Endothelial cell of umbilical vein (primary cell): ENCODE results near the gene CMIP. TPM values are rescaled to one million over a fixed set of nuclear protein-coding genes. Genes with fewer than 3 reads are reported as not detected.

Experiments used
- BruUV-seq: library from RNA; stranded (reverse); fragments of 400-500 nt; replicated peaks from 2 replicates; lab custom pipeline; 2021; lab: Mats Ljungman, UMichigan
- CTCF ChIA-PET: fragments of 300-600, 350-600 bp; sonication (Branson Sonifier 250); formaldehyde crosslinking; loops from one replicate; lab custom pipeline; 2021; ENCODE audit warnings: antibody characterized with exemption, inconsistent platforms; lab: Charles Lee
- POLR2A ChIA-PET: fragments of 300-600, 350-600 bp; sonication (Branson Sonifier 250); formaldehyde crosslinking; loops from one replicate; lab custom pipeline; 2021; ENCODE audit warnings: antibody characterized with exemption, inconsistent platforms; lab: Charles Lee
- DNase-seq: peaks from one replicate; pipeline ENCODE4 v3.0.0-alpha.2; 2011; ENCODE audit warnings: low read depth, low spot score
- FAIRE-seq: peaks from 2 replicates; lab custom pipeline; 2011; peaks lifted over from hg19 to GRCh38; lab: Jason Lieb, UNC
- H2AFZ ChIP-seq: 2 replicates; pipeline ENCODE4 v1.6.0; 2012; ENCODE audit warnings: low read depth, low read length, control low read depth, inconsistent platforms
- H3K27ac ChIP-seq: 2 replicates; pipeline ENCODE4 v1.5.1; 2011; ENCODE audit warnings: low read depth, mild to moderate bottlenecking, control low read depth, low read length, moderate library complexity; ENCODE audit not compliant: insufficient read depth
- H3K27me3 ChIP-seq, 2 experiments: 2 replicates each; pipeline versions ENCODE4 v1.6.0 to v1.6.1; 2011; ENCODE audit warnings: low read length in 2 of 2, mixed read lengths in 1 of 2; ENCODE audit not compliant: control insufficient read depth in 2 of 2, insufficient read depth in 2 of 2
- H3K36me3 ChIP-seq, 2 experiments: 2 replicates in 1 of 2; 3 replicates in 1 of 2; pipeline ENCODE4 v1.5.1; 2011; ENCODE audit warnings: low read length in 2 of 2, mild to moderate bottlenecking in 1 of 2, moderate library complexity in 1 of 2; ENCODE audit not compliant: control insufficient read depth in 2 of 2, insufficient read depth in 2 of 2; ENCODE audit errors: extremely low read depth in 1 of 2
- H3K4me1 ChIP-seq: 3 replicates; pipeline ENCODE4 v1.5.1; 2011; ENCODE audit warnings: mild to moderate bottlenecking, low read length; ENCODE audit not compliant: control insufficient read depth, insufficient read depth; ENCODE audit errors: extremely low read depth
- H3K4me2 ChIP-seq: 2 replicates; pipeline ENCODE4 v1.6.1; 2011; ENCODE audit warnings: low read length, control low read depth, mixed read lengths; ENCODE audit not compliant: insufficient read depth
- H3K4me3 ChIP-seq, 3 experiments: fragments of 200-600 bp in 1 of 3; sonication (generic), shearing (Covaris generic) in 1 of 3; replicated peaks in 1 of 3; 2 replicates each; pipeline ENCODE4 v1.5.1; 2011 to 2016; ENCODE audit warnings: control low read depth in 3 of 3, low read length in 3 of 3, mild to moderate bottlenecking in 2 of 3, inconsistent platforms in 1 of 3, low read depth in 1 of 3, moderate library complexity in 1 of 3; ENCODE audit not compliant: insufficient read depth in 1 of 3
- H3K79me2 ChIP-seq: 2 replicates; pipeline ENCODE4 v1.6.0; 2012; ENCODE audit warnings: low read length, inconsistent platforms; ENCODE audit not compliant: control insufficient read depth, insufficient read depth
- H3K9ac ChIP-seq: replicated peaks from 2 replicates; pipeline ENCODE3; 2011; ENCODE audit warnings: low read length, control low read depth; ENCODE audit not compliant: insufficient read depth; ENCODE audit errors: extremely low read depth
- H3K9me1 ChIP-seq: replicated peaks from 3 replicates; pipeline ENCODE4 v1.6.0; 2011; ENCODE audit warnings: mild to moderate bottlenecking, low read length; ENCODE audit not compliant: control insufficient read depth, insufficient read depth; ENCODE audit errors: extremely low read depth
- H3K9me3 ChIP-seq: replicated peaks from 2 replicates; pipeline ENCODE4 v1.5.1; 2012; ENCODE audit warnings: low read length, inconsistent platforms; ENCODE audit not compliant: control insufficient read depth, insufficient read depth
- H4K20me1 ChIP-seq: replicated peaks from 2 replicates; pipeline ENCODE3; 2011; ENCODE audit warnings: mild to moderate bottlenecking, low read length; ENCODE audit not compliant: control insufficient read depth, insufficient read depth; ENCODE audit errors: extremely low read depth
- EZH2 ChIP-seq: IDR thresholded peaks from 2 replicates; pipeline ENCODE4 v1.6.1; 2012; ENCODE audit warnings: borderline replicate concordance, low read depth, mild to moderate bottlenecking, moderate library complexity, low read length, inconsistent platforms; ENCODE audit not compliant: severe bottlenecking
- FOS ChIP-seq: IDR thresholded peaks from 2 replicates; pipeline ENCODE4 v1.6.1; 2011; ENCODE audit warnings: mild to moderate bottlenecking, low read length, moderate library complexity, borderline replicate concordance; ENCODE audit not compliant: insufficient read depth
- GATA2 ChIP-seq: IDR thresholded peaks from 2 replicates; pipeline ENCODE4 v1.7.0; 2011; ENCODE audit warnings: low read depth, mild to moderate bottlenecking, moderate library complexity, mixed read lengths, low read length; ENCODE audit not compliant: insufficient read length, insufficient read depth
- JUN ChIP-seq: IDR thresholded peaks from 2 replicates; pipeline ENCODE4 v1.6.1; 2011; ENCODE audit warnings: borderline replicate concordance, low read depth; ENCODE audit not compliant: insufficient read length, insufficient read depth
- MAX ChIP-seq: IDR thresholded peaks from 2 replicates; pipeline ENCODE4 v1.6.1; 2011; ENCODE audit not compliant: insufficient read depth, insufficient read length
- MYC ChIP-seq: IDR thresholded peaks from one replicate; pipeline ENCODE4 v1.6.1; 2011; ENCODE audit warnings: mild to moderate bottlenecking, low read depth, low read length
- POLR2A ChIP-seq: IDR thresholded peaks from 2 replicates; pipeline ENCODE4 v1.6.1; 2012; ENCODE audit warnings: low read depth, mild to moderate bottlenecking, control low read depth, low read length
- POLR2AphosphoS5 ChIP-seq: IDR thresholded peaks from 2 replicates; pipeline ENCODE4 v1.6.1; 2012; ENCODE audit warnings: low read depth, mild to moderate bottlenecking, control low read depth, low read length, moderate library complexity; ENCODE audit not compliant: insufficient read depth
- dilution Hi-C: fragments of 300-500 bp; cut with MboI; formaldehyde crosslinking; loops from one replicate; pipeline ENCODE4 v1.15.0; 2019; ENCODE audit warnings: low sequenced_read_pairs; ENCODE audit not compliant: extremely low pct_ligation_motif_present
- intact Hi-C: fragments of 100-400 bp; cut with micrococcal nuclease; formaldehyde crosslinking; loops from one replicate; pipeline ENCODE4 v1.10.0; 2022
- polyA plus RNA-seq, 4 experiments: library from polyadenylated mRNA; depleted of rRNA in 3 of 4; stranded (reverse) in 3 of 4; unstranded in 1 of 4; fragments of >200 nt; gene quantifications; 2 replicates each; pipeline versions ENCODE4 v1.2.1 to v1.2.3, GENCODE V29; 2011 to 2012; ENCODE audit warnings: missing spikeins in 1 of 4
- total RNA-seq: library from RNA; stranded (reverse); gene quantifications from 2 replicates; pipeline ENCODE4 v1.2.3, GENCODE V29; 2021
- TF ChIP-seq, protein P1 (sequence below), 2 donors: IDR thresholded peaks; 1 replicate in 1 of 2; 2 replicates in 1 of 2; pipeline ENCODE4 v1.5.1; 2011; ENCODE audit warnings: low read length in 2 of 2, mild to moderate bottlenecking in 2 of 2, moderate library complexity in 2 of 2, control low read depth in 1 of 2, inconsistent platforms in 1 of 2, low read depth in 1 of 2; ENCODE audit not compliant: insufficient read depth in 1 of 2; ENCODE audit errors: extremely low read depth in 1 of 2

The CMIP gene
- total and polyA plus RNA-seq, 2 donors (not counting 3 experiments of a cell fraction or from before 2014, with no cell fraction given) = 29.0 to 101 TPM

GRCh38 chr16:81732699-81733098 lies 288.1 kb downstream of the CMIP start:
- no peak for FAIRE-seq
- H3K9ac ChIP-seq = no peak overlapping the region
- H3K27me3 ChIP-seq = no peaks in the 10 kb centered on the region
- ChIA-PET POLR2A (no interaction called here), CTCF (interaction anchor here (0.7 kb wide), 1 partner anchor 37 kb away, joined by 3 read pairs; no protein-coding TSS in a partner anchor)
- H3K79me2 ChIP-seq = no peaks in the 10 kb centered on the region
- no peak overlapping the region for H3K27ac ChIP-seq
- H3K4me3 ChIP-seq = no peak overlapping the region
- no peaks in the 10 kb centered on the region for H3K9me1 ChIP-seq
- dilution Hi-C loops (loop anchor here (25.0 kb wide), 1 partner anchor 345 kb away; no protein-coding TSS in a partner anchor), intact Hi-C loops (loop anchor here (10.0 kb wide), 1 partner anchor 808 kb away; no protein-coding TSS in a partner anchor)
- H3K36me3 ChIP-seq = no peaks in the 10 kb centered on the region
- H3K9me3 ChIP-seq = no peaks in the 10 kb centered on the region
- DNase-seq = no peak
- H3K4me1 ChIP-seq = peaks cover 11% of the 10 kb centered on the region
- TF ChIP-seq EZH2 = no peak
- TF ChIP-seq, protein P1, sequence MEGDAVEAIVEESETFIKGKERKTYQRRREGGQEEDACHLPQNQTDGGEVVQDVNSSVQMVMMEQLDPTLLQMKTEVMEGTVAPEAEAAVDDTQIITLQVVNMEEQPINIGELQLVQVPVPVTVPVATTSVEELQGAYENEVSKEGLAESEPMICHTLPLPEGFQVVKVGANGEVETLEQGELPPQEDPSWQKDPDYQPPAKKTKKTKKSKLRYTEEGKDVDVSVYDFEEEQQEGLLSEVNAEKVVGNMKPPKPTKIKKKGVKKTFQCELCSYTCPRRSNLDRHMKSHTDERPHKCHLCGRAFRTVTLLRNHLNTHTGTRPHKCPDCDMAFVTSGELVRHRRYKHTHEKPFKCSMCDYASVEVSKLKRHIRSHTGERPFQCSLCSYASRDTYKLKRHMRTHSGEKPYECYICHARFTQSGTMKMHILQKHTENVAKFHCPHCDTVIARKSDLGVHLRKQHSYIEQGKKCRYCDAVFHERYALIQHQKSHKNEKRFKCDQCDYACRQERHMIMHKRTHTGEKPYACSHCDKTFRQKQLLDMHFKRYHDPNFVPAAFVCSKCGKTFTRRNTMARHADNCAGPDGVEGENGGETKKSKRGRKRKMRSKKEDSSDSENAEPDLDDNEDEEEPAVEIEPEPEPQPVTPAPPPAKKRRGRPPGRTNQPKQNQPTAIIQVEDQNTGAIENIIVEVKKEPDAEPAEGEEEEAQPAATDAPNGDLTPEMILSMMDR (IDR thresholded peaks at IDR 0.05; ENCODE audit: extremely low read depth in 1 of 2, insufficient read depth in 1 of 2, low read depth in 1 of 2, low read length in 2 of 2) = no peak
- TF ChIP-seq FOS = no peak
- TF ChIP-seq GATA2 = no peak
- no peak for TF ChIP-seq POLR2A
- no peak for TF ChIP-seq MYC
- no peak for TF ChIP-seq POLR2AphosphoS5
- no peak for TF ChIP-seq JUN
- TF ChIP-seq MAX = no peak
- H4K20me1 ChIP-seq = no peaks in the 10 kb centered on the region
- no peak overlapping the region for H2AFZ ChIP-seq
- H3K4me2 ChIP-seq = no peak overlapping the region
- no TSS peak for BruUV-seq
